Adrenal gland (tissue), 12 donors: ENCODE data around the gene MMP24. TPM values are rescaled to one million over a fixed set of nuclear protein-coding genes. Genes with fewer than 3 reads are reported as not detected.

ENCODE experiments used
- DNase-seq, 7 donors: peaks; one replicate each; pipeline ENCODE4 v3.0.0-alpha.2; 2019 to 2020
- H3K27ac ChIP-seq, 5 donors: fragments of 200-600 bp; sonication (generic) in 4 of 5; 1 replicate in 3 of 5; 2 replicates in 2 of 5; pipeline versions ENCODE4 v1.5.1 to v1.8.0; 2016 to 2020; ENCODE audit warnings: mild to moderate bottlenecking in 1 of 5
- H3K27me3 ChIP-seq: fragments of 200-600 bp; 2 replicates; pipeline ENCODE4 v1.8.0; 2021
- H3K36me3 ChIP-seq, 2 donors: fragments of 200-600 bp; replicated peaks in 1 of 2; 1 replicate in 1 of 2; 2 replicates in 1 of 2; pipeline versions ENCODE4 v1.5.1 to v1.8.0; 2018 to 2022
- H3K4me1 ChIP-seq, 2 donors: fragments of 200-600 bp; replicated peaks in 1 of 2; 1 replicate in 1 of 2; 2 replicates in 1 of 2; pipeline versions ENCODE4 v1.5.1 to v1.8.0; 2018 to 2021
- H3K4me3 ChIP-seq, 4 donors: fragments of 200-600 bp; sonication (generic) in 3 of 4; one replicate each; pipeline ENCODE4 v1.5.1; 2016 to 2018
- H3K9me3 ChIP-seq, 3 donors: fragments of 200-600 bp; sonication (generic) in 1 of 3; replicated peaks in 1 of 3; 1 replicate in 2 of 3; 2 replicates in 1 of 3; pipeline versions ENCODE4 v1.5.1 to v1.8.0; 2016 to 2021
- CTCF ChIP-seq, 6 experiments: fragments of 450-650 bp in 4 of 6; fragments of 200-600 bp in 2 of 6; sonication (generic) in 1 of 6; IDR thresholded peaks; 1 replicate in 5 of 6; 2 replicates in 1 of 6; pipeline versions ENCODE4 v1.5.1 to v1.8.0; 2016 to 2021; ENCODE audit warnings: antibody characterized with exemption in 6 of 6, mild to moderate bottlenecking in 2 of 6, moderate library complexity in 1 of 6
- POLR2A ChIP-seq, 2 donors: fragments of 450-650 bp; IDR thresholded peaks; one replicate each; pipeline ENCODE4 v1.6.1; 2017; ENCODE audit warnings: antibody characterized with exemption in 2 of 2, mild to moderate bottlenecking in 2 of 2, moderate library complexity in 1 of 2
- WGBS, 4 donors: extraction: QIAGEN DNeasy Blood & Tissue Kit in 2 of 4; methylation state at CpG; one replicate each; pipeline versions ENCODE4 v1.1.5 to v1.1.7; 2013 to 2017; 5-methylcytosine and 5-hydroxymethylcytosine counted together
- intact Hi-C, 2 donors: fragments of 100-400 bp; cut with DNase I; formaldehyde crosslinking; loops; one replicate each; pipeline versions ENCODE4 v1.14.1 to v1.15.0; 2022 to 2023
- polyA plus RNA-seq, 3 donors: library from polyadenylated mRNA; stranded (reverse); fragments of 200-250 nt in 2 of 3; fragments of 350-450 nt in 1 of 3; fragmentation: Illumina TruSeq in 1 of 3; extraction: RNeasy Lipid Tissue Mini Kit (QIAGEN cat#74804) in 1 of 3; gene quantifications; one replicate each; pipeline ENCODE4 v1.2.3, GENCODE V29; 2013 to 2014
- total RNA-seq, 9 donors: library from RNA; depleted of rRNA in 4 of 9; stranded (reverse); fragments of >200 nt in 4 of 9; fragments of 120-200 nt in 1 of 9; fragmentation: NEBNext Ultra II Directional in 1 of 9; extraction: Animal tissue kit (Norgen Biotek cat#: 25700) in 1 of 9; gene quantifications; one replicate each; pipeline versions ENCODE4 v1.1.0 to v1.2.4, GENCODE V29; 2013 to 2023
- donor health status: healthy with polysubstance abuse.
- donor health status: Bipolar disorder and iron deficiency.
- donor health status: DM: yes; HTN: yes; CAD: no.
- donor health status: DM: no; HTN: no; CAD: no.
- donor health status: DM: no; HTN: no; CAD: no.
- donor health status: DM: yes; HTN: yes; CAD: no.

Gene MMP24
- total and polyA plus RNA-seq, 12 donors = 0.09 to 2.3 (median 1.3) TPM

DNA sequence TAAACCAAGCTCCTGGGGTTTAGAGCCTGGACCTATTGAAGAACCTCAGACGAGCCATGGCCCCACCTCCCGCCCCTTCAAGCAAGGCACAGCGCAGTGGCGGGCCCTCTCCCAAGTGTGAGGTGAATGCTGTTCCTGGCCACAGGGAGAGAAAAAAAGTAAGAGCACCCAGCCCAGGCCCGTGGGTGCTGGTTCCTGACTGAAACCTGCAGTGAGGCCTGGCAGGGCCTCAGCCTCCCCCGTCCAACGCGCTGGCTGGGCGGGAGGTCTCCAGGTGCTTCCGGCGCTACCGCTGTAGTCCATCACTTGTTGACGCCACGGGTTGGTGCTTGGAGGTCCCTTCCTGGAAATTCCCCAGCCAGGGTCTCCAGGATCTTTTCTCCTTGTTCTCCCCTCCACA is 71.2 kb downstream of the MMP24 start:
- 72 to 94% (median 91%) methylated on average over 4 to 14 of the region's 14 CpGs for WGBS, 4 donors
- Histone ChIP-seq H3K27me3 (no peaks in the 10 kb centered on the region), H3K36me3 (no peaks in the 10 kb centered on the region), H3K4me3 (no peak overlapping the region), H3K9me3 (no peaks in the 10 kb centered on the region), H3K27ac (no peak overlapping the region), H3K4me1 (no peaks in the 10 kb centered on the region)
- DNase-seq = no peak
- TF ChIP-seq POLR2A (IDR thresholded peaks at IDR 0.05) (no peak), CTCF (IDR thresholded peaks at IDR 0.05) (no peak)
- intact Hi-C loops = no loop called here

- TF ChIP-seq CTCF (IDR thresholded peaks at IDR 0.05) = no peak
- no peak for TF ChIP-seq POLR2A (IDR thresholded peaks at IDR 0.05)
- Histone ChIP-seq H3K36me3 (no peaks in the 10 kb centered on the region), H3K4me1 (no peaks in the 10 kb centered on the region), H3K4me3 (no peak overlapping the region), H3K9me3 (no peaks in the 10 kb centered on the region), H3K27ac (no peak overlapping the region), H3K27me3 (no peaks in the 10 kb centered on the region)
- 68 to 77% (median 72%) methylated on average over 5 of the region's 5 CpGs for WGBS, 4 donors
- intact Hi-C loops = no loop called here
- peak in 1 of 7 donors; percentile 7 for DNase-seq
Measured at GRCh38 chr20:35298264-35298663, 71.8 kb downstream of the MMP24 start.

DNA sequence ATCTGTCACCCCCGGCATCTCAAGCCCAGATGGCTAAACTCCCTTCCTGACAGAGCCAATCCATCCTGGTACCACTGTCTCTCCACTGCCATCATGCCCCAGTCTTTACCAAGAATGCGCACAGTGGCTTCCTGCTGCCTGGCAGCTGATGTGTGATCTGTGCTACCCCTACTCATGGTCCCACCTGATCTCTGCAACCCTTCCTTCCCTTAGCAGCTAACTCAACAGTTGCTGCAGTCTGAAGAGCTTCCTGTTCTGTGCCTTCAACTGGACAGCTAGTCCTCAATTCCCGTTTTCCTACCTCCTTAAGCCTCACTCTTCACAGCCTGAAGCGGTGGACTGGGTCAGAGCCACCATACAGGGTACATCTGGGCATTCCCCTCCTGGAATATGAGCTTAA is 73.3 kb downstream of the MMP24 start:
- Histone ChIP-seq H3K4me3 (no peak overlapping the region), H3K9me3 (no peaks in the 10 kb centered on the region), H3K27me3 (no peaks in the 10 kb centered on the region), H3K27ac (no peak overlapping the region), H3K4me1 (no peaks in the 10 kb centered on the region), H3K36me3 (no peaks in the 10 kb centered on the region)
- no peak for TF ChIP-seq CTCF (IDR thresholded peaks at IDR 0.05)
- TF ChIP-seq POLR2A (IDR thresholded peaks at IDR 0.05) = no peak
- 69 to 89% (median 75%) methylated on average over 3 to 4 of the region's 4 CpGs for WGBS, 4 donors
- DNase-seq = no peak
- intact Hi-C loops = loop anchor here (5.0 kb wide), 2 partner anchors 138 to 143 kb away; partner anchors contain the start of gene GDF5 (in 1 of the 2)

GRCh38 chr20:35300469-35301262 is 74.2 kb downstream of the MMP24 start:
- H3K36me3 ChIP-seq = no peaks in the 10 kb centered on the region
- no peaks in the 10 kb centered on the region for H3K9me3 ChIP-seq
- no peak for TF ChIP-seq CTCF (IDR thresholded peaks at IDR 0.05)
- no peak for TF ChIP-seq POLR2A (IDR thresholded peaks at IDR 0.05)
- DNase-seq = no peak
- no peaks in the 10 kb centered on the region for H3K27me3 ChIP-seq
- 82 to 90% (median 87%) methylated on average over 4 of the region's 4 CpGs for WGBS, 4 donors
- H3K27ac ChIP-seq = no peak overlapping the region
- intact Hi-C loops = loop anchor here (5.0 kb wide), 2 partner anchors 137 to 142 kb away; partner anchors contain the start of gene GDF5 (in 1 of the 2)
- H3K4me3 ChIP-seq = no peak overlapping the region
- H3K4me1 ChIP-seq = peaks cover 5% of the 10 kb centered on the region in 2 donors
